HUES6 (cell line): ENCODE results near the gene SLC25A30.
A peak's percentile ranks its signal among the peaks of the same experiment; 100 is the strongest.
"Not testable (repeated sequence)": the region's sequence is repeated elsewhere in the genome, so short reads cannot be mapped to it uniquely, and the experiment has no call there.

ENCODE experiments used
- H3K27ac ChIP-seq: 2 replicates; pipeline ENCODE4 v1.7.0; 2013; ENCODE audit warnings: low read depth, mild to moderate bottlenecking, low read length, inconsistent platforms
- H3K27me3 ChIP-seq: 2 replicates; pipeline ENCODE4 v1.6.1; 2013; ENCODE audit warnings: low read length; ENCODE audit not compliant: control insufficient read depth, insufficient read depth
- H3K36me3 ChIP-seq: 2 replicates; pipeline ENCODE4 v1.6.1; 2013; ENCODE audit warnings: low read length; ENCODE audit not compliant: control insufficient read depth, insufficient read depth
- H3K4me1 ChIP-seq: 2 replicates; pipeline ENCODE4 v1.6.1; 2013; ENCODE audit warnings: low read length; ENCODE audit not compliant: control insufficient read depth, insufficient read depth
- H3K4me3 ChIP-seq: 2 replicates; pipeline ENCODE4 v1.5.1; 2013; ENCODE audit warnings: low read depth, low read length
- H3K9ac ChIP-seq: one replicate; pipeline ENCODE4 v1.6.1; 2013; ENCODE audit warnings: mild to moderate bottlenecking, low read length
- H3K9me3 ChIP-seq: 2 replicates; pipeline ENCODE4 v1.6.1; 2013; ENCODE audit warnings: low read depth, low read length; ENCODE audit not compliant: control insufficient read depth, insufficient read depth

SLC25A30 gene

DNA sequence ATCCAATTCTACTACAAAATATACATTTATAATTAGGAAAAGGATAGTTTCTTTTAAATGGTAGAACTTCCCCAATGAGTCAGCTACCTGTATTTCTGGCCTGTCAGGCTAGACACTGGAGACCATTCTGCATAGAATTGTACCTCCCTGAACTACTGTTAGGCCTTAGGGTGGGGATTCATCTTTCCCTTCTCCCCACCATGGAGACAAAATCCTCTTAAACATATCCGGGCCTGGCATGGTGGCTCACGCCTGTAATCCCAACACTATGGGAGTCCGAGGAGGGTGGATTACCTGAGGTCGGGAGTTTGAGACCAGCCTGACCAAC lies 52.7 kb downstream of the SLC25A30 start:
- Histone ChIP-seq H3K4me1 (peaks cover 14% of the 10 kb centered on the region), H3K36me3 (peaks cover 3% of the 10 kb centered on the region; the same call in 1 of the 2 replicates), H3K9me3 (no peaks in the 10 kb centered on the region), H3K4me3 (no peak overlapping the region), H3K27me3 (no peaks in the 10 kb centered on the region), H3K27ac (no peak overlapping the region), H3K9ac (no peak overlapping the region)

DNA sequence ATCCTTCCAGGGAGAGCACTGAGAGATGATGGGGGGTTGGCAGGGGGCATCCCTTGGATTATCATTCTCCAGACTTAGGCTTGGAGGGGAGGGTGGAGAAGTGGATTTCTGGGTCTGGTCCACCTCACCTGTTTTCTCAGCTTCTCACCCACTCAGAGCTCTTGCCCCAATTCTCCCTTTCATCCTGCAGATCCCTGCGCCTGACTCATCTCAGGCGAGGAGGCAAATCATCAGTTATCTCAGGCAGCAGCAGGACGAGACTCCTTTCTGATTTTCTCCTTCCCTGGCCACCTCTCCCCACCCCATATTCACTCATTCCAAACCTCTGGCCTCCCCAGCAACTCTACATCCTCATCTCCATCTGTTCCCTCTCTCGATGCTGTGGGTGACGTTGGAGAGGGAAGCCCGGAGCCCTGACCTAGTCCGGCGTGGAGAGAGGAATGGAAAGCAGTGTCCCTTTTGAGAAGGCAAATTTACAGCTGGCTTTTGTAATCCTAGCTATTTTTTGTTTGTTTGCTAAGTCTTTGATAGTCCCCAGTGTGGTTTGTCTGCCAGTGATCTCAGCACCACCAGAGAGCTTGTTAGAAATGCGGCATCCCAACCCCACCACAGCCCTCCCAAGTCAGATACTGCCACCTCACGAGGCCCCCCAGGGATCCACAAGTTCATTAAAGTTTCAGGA lies 53.2 kb downstream of the SLC25A30 start:
- Histone ChIP-seq H3K27ac (no peak overlapping the region), H3K36me3 (peaks cover 7% of the 10 kb centered on the region; the same call in 1 of the 2 replicates), H3K9me3 (no peaks in the 10 kb centered on the region), H3K4me3 (no peak overlapping the region), H3K9ac (no peak overlapping the region), H3K4me1 (peaks cover 14% of the 10 kb centered on the region), H3K27me3 (no peaks in the 10 kb centered on the region)

DNA sequence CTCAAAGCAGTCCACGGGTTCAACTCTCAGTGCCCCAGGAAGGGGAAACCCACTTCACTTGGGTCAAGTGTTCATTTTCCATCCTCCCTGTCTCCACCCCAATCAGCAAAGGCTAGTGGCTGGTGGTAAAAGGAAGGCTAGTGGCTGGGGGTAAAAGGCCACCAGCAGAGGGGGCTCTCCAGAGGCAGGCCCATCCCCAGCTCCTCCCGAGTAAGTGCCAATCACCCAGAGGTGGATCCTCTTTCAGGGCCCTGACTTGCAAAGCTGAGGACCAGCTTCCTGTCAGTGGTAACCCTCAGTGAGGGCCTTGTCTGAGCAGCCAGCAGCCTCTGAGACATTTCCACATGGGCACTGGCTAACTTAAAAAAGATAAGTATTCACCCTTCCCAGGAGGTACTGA lies 55.2 kb downstream of the SLC25A30 start:
- H3K4me1 ChIP-seq, result peaks cover 11% of the 10 kb centered on the region
- no peak overlapping the region for H3K27ac ChIP-seq
- peaks cover 14% of the 10 kb centered on the region for H3K36me3 ChIP-seq
- no peak overlapping the region for H3K9ac ChIP-seq
- no peak overlapping the region for H3K4me3 ChIP-seq
- H3K9me3 ChIP-seq, result no peaks in the 10 kb centered on the region
- no peaks in the 10 kb centered on the region for H3K27me3 ChIP-seq

DNA sequence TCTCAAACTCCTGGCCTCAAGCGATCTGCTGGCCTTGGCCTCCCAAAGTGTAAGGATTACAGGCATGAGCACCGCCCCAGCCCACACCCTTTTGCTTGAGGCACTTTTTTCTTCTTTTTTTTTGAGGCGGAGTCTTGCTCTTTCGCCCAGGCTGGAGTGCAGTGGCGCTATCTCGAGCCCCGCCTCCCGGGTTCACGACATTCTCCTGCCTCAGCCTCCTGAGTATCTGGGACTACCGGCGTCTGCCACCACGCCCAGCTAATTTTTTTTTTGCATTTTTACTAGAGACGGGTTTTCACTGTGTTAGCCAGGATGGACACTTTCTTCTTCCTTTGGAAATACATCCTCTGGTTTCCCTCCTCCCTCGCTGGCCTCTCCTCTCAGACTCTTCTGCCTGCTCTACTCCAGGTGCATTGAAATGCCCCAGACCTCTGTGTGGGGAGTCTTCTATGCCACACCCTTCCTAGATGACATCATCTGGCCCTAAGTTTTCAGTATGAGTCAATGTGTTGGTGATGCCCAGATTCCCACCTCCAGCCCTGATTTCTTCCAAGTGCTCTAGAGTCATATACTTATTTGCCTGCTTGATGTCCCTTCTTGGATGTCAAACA lies 56.5 kb downstream of the SLC25A30 start:
- Histone ChIP-seq H3K9me3 (no peaks in the 10 kb centered on the region), H3K4me3 (no peak overlapping the region; the same call in 1 of the 2 replicates), H3K27me3 (no peaks in the 10 kb centered on the region), H3K36me3 (peaks cover 21% of the 10 kb centered on the region), H3K9ac (no peak overlapping the region), H3K27ac (no peak overlapping the region), H3K4me1 (peaks cover 3% of the 10 kb centered on the region; the same call in 1 of the 2 replicates)

DNA sequence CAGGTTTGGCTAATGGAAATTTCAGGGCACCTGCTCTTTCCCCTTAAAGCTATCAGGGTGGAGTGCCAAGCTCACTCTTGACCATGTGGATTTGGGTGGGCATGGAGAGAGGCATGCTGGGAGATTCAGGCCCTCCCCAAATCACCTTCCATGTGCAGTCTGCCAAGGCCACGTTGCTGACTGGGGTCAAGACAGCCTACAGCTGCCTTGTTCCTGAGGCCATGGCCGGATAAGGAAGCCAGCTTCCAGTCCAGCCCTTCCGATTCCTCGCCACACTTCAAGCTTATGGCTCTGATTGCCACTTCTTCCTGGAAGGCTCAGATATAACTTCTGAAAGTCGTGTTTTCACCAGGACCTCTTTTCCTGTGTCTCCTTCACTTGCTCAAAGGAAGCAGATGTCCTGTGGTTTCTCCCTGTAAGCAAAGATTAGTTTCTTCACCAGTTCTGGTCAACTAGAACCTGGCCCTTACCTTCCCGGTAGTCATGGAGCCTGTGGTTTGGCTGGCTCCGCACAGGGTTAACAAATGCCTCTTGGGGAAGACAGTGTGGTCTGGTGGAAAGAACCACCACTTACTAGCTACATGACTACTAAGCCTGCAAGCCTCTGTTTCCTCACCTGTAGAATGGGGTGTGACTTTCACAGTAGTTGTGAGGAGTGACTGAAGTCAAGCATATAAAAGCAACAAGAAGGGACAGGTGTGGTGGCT lies 61.1 kb downstream of the SLC25A30 start:
- H3K9me3 ChIP-seq, result no peaks in the 10 kb centered on the region
- H3K9ac ChIP-seq, result no peak overlapping the region
- H3K27me3 ChIP-seq, result no peaks in the 10 kb centered on the region
- peaks cover 48% of the 10 kb centered on the region for H3K36me3 ChIP-seq
- no peaks in the 10 kb centered on the region for H3K4me1 ChIP-seq
- no peak overlapping the region for H3K27ac ChIP-seq
- no peak overlapping the region for H3K4me3 ChIP-seq

DNA sequence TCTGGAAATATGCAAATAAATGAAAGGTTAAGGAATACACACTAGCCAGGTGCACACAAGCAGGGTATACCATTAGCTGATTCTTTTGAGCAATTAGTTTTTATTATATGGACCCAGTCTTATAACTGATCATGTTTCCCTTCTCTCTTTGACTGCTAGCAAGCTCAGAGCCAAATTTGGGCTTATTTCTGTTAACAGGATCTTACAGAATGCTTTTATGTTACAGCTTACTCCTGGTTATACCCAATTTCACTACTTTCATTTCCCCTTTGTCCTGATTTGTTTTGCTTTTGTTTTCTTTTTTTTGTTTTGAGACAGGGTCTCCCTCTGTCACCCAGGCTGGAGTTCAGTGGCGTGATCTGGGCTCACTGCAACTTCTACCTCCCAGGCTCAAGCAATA lies 64.3 kb downstream of the SLC25A30 start:
- Histone ChIP-seq H3K4me1 (no peaks in the 10 kb centered on the region), H3K9ac (no peak overlapping the region), H3K27me3 (no peaks in the 10 kb centered on the region), H3K4me3 (no peak overlapping the region), H3K36me3 (peaks cover 63% of the 10 kb centered on the region), H3K27ac (no peak overlapping the region), H3K9me3 (no peaks in the 10 kb centered on the region)

DNA sequence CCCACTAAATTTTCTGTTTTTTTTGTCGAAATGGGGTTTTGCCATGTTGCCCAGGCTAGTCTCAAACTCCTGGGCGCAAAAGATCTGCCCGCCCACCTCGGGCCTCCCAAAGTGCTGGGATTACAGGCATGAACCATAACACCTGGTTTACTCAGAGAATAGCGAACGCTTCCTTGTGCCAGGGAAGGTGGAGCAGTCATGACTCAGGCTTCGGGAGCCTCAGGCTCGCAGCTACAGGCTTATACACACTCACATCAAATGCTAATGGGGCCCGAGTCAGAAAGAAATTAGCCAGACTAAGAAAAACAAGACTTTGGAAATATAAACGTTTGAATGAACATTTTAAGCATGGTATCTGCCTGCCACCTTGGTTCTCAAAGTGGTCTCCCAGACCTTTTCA lies 66.1 kb downstream of the SLC25A30 start:
- H3K4me1 ChIP-seq, result no peaks in the 10 kb centered on the region
- H3K4me3 ChIP-seq, result no peak overlapping the region
- no peak overlapping the region for H3K27ac ChIP-seq
- no peaks in the 10 kb centered on the region for H3K9me3 ChIP-seq
- no peaks in the 10 kb centered on the region for H3K27me3 ChIP-seq
- H3K9ac ChIP-seq, result no peak overlapping the region
- peaks cover 64% of the 10 kb centered on the region for H3K36me3 ChIP-seq

DNA sequence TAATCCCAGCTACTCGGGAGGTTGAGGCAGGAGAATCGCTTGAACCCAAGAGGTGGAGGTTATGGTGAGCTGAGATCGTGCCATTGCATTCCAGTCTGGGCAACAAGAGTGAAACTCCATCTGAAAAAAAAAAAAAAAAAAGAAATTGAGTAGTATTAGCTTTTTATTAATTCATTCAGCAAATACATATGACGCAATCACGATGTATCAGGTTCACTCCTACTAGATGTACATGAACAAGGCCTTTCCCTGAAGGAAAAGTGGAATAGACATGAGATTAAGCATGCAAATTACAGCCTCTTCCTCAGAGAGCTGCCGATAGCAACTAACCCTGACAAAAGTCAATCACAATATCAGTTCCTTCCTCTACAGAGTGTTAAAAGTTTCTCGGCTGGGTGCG lies 68.0 kb downstream of the SLC25A30 start:
- H3K9ac ChIP-seq, result no peak overlapping the region
- peaks cover 59% of the 10 kb centered on the region for H3K36me3 ChIP-seq
- no peak overlapping the region for H3K27ac ChIP-seq

DNA sequence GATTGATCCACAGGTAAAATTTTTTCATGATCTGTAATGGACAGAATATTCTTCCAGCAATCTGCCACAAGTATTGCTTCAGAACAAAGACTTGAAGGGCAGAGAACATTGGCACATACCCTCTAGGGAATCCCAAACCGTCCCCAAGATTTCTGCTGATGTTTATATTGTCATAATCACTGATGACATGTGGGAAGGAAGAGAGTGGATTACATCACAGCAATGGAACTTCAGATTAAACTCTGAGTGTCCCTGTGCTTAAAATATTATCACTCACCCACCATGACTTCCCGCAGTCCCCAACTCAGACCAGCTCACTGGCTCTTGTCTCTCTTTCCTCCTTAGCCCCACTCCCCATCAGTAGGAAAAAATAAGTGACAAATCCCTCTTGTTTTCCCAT lies 68.7 kb downstream of the SLC25A30 start:
- Histone ChIP-seq H3K36me3 (peaks cover 59% of the 10 kb centered on the region), H3K9me3 (no peaks in the 10 kb centered on the region), H3K4me1 (no peaks in the 10 kb centered on the region), H3K9ac (no peak overlapping the region), H3K4me3 (no peak overlapping the region), H3K27ac (0 out of 2 replicates have a peak overlapping the region, but pooled peaks have one; percentile 18), H3K27me3 (no peaks in the 10 kb centered on the region)

More for the DNA sequence above, 68.0 kb downstream of the SLC25A30 start:
- H3K9me3 ChIP-seq, result no peaks in the 10 kb centered on the region
- no peak overlapping the region for H3K4me3 ChIP-seq
- no peaks in the 10 kb centered on the region for H3K27me3 ChIP-seq
- H3K4me1 ChIP-seq, result no peaks in the 10 kb centered on the region

DNA sequence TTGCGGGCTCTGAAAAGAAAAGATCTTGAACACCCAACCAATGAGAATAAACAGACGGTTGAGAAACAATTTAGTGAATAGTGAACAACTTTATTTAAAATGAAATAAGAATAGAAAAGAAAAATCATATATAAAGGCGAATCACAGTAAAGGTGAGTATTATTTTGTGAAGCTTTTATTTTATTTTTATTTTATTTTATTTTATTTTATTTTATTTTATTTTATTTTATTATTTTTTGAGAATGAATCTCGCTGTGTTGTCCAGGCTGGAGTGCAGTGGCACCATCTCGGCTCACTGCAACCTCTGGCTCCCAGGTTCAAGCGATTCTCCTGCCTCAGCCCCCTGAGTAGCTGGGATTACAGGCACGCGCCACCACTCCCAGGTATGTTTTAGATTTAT lies 74.1 kb downstream of the SLC25A30 start:
- not testable (repeated sequence) for H3K9ac ChIP-seq, H3K4me1 ChIP-seq, H3K4me3 ChIP-seq, H3K27ac ChIP-seq, H3K9me3 ChIP-seq, H3K27me3 ChIP-seq
- peaks cover 43% of the 10 kb centered on the region for H3K36me3 ChIP-seq
